NCI-H1105 (cell line): ENCODE data around the gene CCT8.

Source experiments
- DNase-seq: peaks from one replicate; lab custom pipeline; 2025; lab: John Stamatoyannopoulos, UW

CCT8 gene, protein sequence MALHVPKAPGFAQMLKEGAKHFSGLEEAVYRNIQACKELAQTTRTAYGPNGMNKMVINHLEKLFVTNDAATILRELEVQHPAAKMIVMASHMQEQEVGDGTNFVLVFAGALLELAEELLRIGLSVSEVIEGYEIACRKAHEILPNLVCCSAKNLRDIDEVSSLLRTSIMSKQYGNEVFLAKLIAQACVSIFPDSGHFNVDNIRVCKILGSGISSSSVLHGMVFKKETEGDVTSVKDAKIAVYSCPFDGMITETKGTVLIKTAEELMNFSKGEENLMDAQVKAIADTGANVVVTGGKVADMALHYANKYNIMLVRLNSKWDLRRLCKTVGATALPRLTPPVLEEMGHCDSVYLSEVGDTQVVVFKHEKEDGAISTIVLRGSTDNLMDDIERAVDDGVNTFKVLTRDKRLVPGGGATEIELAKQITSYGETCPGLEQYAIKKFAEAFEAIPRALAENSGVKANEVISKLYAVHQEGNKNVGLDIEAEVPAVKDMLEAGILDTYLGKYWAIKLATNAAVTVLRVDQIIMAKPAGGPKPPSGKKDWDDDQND

DNA sequence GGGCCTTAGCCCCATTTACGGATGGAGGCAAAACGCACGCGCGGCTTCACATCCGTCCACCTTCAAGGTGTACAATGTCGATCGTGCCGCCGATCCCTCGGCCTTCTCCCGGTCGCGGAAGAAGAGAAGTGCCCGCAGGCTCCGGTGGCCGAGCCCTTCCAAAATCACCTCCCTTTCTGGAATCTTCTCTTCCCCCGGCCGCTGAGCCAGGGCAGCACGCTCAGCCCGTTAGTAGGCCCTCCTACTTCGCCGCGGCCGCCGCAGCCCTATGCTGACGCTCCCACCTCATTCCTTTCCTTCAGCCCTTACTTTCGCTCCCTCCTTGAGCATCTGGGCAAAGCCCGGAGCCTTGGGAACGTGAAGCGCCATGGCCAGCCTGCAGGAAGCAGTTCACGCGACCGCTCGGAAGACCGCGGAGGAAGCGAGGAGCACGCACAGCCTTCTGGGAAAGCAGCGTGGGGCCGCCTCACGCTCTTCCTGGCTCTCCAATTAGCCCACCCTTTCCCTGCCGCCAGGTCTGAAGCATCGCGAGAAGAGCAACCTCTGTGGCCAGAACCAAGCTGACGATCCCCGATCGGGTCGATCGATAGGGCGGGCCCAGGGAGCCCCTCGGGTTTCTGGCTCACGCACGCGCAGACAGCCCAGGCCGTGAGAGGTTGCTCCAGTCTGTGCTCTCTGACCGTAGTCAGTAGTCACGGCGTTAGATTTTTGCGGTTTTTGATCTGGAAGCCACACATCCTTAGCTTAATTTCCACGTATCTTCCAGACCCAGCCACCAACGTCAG, at the start of gene CCT8:
CCT8 (minus strand) TSS at position 427 of the 785 bp plus-strand sequence; CDS start at position 369, 58 bp downstream.
- peak; percentile 99 for DNase-seq

DNA sequence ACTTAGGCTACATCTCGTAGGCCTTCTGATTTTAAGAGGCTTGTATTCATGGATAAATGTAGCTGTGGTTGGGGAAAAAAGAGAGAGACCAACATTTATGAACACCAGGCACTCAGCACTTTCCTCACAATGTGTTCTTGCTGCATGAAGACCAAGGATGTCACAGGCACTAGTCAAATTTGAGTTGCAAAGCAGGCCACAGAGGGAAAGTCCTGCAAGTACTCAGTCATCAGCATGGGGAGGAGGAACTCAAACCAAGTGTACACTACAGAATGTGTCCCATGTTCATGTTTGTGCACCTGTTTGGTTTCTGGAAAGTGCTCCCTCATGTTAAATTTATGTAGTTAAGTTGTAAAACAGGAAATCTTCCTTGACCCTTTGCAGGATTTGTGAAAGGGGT, 48.3 kb upstream of the CCT8 start:
- no peak for DNase-seq

DNA sequence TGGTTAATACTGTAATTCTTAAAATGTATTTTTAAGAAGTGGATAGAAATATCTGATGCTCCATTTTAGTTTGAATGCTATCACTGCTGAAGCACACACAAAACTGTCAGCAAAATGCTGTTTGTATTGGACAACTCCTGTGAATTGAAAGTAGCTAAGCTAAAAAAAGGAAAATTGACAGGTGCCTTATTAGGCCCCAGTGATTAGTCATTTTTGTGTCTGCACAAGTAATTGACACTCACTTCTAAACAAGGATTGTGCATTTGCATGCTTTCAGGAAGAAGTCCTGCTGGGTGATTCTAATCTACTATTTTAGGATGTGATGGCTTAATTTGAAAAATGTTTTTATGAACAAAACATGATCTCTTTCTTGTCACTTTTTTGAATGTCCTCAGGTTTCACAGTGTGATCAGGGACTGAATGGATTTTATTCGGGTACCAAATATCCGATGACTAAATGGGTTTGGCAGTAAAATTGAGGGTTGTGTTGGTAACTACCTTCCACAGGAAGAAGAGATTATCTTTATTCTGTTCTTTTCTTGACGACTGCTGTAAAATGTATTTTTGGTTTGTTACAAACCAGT, 44.0 kb upstream of the CCT8 start:
- DNase-seq, result no peak

DNA sequence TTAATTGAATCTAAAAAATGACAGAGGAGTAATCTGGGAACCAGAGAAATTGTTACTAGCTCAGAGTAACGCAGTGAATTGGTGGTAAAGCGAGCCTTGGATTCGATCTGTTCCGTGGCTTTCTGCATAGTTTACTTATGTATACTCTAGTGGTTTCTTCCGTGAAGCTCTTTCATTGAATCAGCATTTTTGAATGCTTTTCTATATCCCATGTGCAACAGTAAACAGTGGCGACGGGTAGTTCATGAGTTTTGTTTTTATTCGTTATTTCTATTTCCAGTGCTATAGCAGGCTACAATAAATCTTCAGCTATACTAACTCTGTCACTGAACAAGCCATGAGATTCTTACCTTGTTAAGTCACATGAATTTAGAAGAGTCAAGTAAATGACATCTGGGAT, 42.5 kb upstream of the CCT8 start:
- no peak for DNase-seq

DNA sequence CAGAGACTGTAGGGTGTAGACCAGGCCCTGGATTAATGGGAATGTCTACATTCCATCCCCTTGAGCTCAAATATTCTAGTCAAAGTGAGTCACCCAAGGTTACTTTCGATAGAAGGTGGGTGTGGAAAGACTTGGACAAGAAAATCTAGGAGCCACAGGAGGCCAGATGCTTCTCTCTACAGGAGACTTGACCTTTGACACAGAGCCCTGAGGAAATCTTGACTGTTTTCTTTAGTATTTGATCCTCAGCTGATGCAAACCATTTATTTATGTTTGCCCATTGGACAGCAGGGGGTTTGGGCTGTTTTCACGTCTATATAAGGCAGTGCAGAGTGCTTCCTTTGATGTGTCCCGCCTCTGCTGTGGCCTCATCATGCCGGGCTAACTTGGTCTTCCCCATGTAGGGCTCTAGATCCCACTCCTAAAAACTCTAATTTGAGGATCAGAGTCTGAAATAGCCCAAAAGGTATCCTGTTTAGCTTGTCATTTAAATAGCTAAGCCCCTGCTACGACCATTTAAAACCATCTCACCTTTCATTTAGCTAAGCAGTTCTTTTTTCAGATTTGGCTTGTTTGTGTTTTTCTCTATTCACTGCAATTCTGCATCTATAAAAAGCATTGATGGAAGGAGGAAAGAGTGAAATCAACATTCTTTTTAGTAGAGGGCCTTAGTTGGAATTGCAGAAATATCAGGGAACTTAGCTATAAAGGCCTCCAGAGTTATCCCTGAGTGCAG, 41.5 kb upstream of the CCT8 start:
- DNase-seq, result no peak

DNA sequence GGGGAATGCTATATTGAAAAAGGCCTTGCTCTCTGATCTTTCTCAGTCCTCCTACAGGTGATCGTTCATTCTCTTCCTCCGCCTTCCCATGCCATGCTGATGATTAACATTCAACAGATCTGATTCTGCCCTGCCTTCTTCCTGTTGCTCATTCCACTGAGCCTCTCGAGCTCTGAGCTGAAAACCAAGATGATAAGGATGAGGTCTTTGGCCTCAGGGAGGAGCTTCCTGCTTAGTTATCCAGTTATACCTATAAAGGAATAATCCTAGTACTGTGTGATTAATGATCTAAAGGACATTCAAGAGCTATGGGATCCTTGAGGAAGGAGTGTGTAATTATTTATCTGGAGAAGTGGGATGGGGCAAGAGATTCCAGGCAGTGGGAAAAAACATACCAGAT, 31.8 kb upstream of the CCT8 start:
- DNase-seq, result no peak

DNA sequence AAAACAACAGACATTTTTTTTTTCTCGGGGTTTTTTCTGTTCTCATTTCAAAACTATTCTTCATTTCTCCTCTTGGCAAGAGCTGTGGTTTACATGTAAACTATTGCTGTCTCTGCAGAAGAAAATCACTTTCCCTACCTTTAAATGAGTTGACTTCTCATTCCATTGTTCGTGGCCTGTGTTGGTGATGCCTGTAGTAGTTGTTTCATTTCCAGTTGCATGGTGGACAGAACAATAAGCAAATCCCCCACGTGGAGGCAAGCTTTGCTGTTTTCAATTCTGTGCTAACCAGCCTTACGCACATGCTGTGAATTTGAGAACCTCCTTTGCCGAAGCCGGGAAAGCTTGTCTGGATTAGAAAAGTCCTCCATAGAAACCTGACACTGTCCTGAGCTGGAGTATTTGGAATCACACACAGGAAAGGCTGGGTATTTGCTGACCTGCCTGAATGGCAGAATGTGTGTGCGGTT, 30.8 kb upstream of the CCT8 start:
- no peak for DNase-seq

DNA sequence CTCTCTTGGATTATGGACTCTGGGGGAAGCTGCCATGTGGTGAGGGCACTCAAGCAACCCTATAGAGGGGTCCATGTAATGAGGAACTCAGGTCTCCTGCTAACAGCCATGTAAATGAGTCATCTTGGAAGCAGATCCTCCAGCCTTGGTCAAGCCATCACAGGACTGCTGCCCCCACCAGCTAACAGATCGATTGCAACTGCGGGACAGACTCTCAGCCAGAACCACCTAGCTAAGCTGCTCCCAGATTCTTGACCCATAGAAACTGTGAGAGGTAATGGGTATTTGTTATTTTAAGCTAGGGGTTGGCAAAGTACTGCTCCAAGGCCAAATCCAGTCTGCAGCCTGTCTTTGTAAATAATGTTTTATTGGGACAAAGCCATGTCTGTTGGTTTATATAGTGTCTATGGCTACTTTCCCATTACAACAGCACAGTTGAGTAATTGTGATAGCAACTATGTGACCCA, 29.4 kb upstream of the CCT8 start:
- DNase-seq, result no peak

DNA sequence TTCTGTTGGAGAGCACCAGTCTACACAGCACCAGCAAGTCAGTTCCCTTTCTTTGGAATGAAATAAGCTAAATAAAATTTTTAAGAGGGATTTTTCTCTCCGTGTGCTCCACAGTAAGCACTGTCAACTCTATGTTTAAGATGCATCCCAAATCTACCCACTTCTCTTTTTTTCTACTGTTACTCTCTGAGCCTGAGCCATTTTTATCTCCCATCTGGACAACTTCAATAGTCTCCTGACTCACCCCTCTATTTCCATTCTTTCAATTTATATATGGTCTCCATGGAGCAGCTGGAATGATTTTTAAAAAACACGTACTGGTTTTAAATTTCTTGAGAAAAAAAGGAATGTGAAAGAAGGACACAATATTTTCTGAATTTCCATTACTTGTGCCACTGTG, 24.7 kb upstream of the CCT8 start:
- DNase-seq, result no peak

DNA sequence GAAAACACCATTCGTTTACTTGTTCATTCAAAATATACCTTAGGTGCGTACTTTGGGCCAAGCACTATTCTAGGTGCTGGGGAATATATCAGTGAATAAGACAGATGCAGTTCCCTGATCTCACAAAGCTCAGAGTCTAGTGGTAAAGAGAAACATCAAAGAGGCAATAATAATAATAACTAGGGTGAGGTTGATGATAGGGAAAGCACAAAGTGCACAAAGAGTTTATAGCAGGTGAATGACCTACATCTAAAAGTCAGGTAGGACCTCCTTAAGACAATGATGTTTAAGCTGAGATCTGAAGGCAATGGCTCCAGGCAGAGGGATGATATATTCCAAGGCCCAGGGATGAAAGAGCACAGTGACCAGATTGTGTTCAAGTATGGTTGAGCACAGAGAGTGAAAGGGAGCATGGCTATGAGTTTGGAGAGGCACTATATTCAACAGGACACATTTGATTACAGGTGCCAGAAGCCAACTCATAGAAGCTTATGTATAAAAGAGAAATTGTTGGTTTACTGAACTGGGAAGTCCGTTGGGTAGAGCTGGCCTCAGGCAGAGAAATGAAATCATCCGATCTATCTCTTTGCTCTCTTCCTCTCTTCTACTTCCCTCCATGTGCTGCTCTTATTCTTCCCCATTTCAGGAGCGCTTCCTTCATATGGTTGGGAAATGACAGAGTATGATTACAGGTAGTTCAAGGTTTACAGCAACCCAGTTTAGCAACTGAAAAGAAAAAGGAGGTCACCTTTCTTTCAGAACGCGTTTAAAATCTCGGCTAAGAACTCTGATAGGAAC, 23.0 kb upstream of the CCT8 start:
- DNase-seq, result no peak

DNA sequence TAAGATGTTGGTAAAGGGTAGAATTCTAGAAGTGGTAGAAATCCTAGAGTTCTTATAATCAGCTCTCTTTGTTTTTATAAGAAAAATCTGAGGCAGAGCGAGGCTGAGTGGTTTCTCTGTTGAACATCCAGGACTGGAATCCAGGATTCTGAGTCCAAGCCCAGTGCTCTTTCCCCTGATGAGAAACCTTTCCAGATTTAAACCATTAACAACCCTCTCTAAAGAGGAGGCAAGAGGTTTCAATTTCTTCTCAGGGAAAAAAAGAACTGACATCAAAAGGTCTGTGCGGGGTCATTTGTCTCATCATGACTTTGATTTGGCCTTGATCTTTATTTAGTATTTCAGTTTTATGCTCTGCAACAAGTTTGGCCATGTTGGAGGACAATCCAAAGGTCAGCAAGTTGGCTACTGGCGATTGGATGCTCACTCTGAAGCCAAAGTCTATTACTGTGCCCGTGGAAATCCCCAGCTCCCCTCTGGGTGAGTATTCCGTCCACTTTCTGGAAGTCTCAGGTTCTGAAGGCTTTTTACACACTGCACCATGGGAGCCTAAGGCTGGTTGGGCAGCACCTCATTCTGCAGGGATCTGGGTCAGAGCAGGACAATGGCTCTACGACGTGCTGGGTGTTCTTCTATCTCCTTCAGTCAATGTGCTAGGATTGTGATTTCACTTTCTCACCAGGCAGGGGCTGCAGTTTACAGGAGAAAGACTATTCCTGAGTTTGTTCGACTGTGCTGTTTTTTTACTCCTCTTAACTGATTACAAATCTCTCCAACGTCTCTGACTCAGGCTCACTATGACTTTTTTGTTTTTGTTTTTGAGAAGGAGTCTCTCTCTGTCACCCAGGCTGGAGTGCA, 18.9 kb upstream of the CCT8 start:
- DNase-seq, result no peak

DNA sequence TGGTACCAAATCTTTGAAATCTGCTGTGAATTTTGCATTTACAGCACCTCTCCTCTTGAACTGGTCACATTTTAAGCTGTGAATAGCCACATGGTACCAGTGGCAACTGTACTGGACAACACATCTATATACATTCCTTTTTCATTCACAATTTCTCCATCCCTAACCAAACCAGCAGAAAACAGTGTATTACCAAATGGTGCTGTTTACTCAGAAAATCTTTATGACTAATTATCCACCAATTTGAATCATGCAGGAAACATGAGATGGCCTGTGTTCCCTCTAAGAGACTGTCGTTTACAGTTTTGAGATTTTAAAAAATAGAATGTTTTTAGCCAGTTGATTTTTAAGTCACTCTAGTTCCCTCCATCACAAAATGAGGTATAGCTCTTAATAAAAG, 17.6 kb upstream of the CCT8 start:
- no peak for DNase-seq

DNA sequence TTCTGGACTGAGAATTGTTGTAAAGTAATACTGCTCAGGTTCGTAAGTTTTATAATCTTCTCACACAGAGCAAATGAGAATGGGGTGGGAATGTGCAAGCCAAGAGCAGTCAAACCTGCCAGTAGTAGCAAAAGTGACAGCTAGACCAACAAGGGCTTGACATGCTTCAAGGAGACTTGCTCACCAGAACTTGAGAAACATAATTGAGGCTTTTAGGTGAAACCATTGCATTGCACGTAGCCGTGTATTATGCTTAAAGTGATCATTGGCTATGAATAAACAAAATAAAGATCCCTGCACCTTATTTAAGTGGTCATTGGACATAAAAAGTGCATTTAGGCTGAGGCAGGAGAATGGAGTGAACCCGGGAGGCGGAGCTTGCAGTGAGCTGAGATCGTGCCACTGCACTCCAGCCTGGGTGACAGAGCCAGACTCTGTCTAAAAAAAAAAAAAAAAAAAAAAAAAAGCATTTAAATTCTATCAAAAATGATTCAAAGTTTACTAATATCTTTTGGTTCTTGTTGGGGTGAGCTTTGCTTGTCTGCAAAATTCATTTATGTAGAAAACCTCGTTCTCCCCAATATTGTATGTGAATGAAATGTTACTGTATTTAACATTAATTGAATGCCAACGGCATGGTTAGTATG, 11.8 kb upstream of the CCT8 start:
- DNase-seq, result no peak

DNA sequence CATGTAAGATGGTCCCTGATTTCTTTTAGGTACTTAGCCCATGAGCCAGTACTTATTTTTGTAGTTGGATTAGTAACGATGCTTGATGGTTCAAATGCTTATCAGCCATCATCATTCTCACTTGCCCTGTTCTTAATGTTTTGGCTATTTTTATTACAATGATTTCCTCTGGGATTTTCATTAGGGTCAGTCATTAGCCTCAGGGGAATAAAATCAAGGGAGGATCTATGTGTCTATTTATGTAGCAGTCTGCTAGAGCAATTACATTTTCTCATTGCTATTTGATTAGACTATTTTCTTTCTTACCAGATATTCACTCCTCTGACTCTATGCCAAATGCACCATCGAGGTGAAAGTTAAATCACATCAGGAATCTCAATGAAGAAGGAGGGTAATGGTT, 10.9 kb upstream of the CCT8 start:
- no peak for DNase-seq

DNA sequence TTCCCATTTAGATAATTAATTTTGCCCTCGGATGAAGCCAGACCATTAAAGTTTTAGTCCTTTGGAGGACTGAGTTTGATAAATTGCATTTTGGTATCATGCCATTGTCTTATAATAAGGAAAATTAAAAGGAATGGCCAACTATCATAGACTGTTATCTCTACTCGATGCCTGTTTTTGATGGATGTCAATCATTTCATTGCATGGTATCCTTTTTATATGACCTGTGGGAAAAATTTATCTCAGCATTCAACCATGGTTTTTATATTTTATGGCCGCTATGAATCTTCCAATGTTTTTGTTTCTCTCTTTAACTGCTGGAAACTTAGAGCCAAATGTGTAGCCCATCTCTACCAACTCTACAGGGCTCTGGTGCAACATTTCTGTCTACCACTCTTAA, 9.9 kb upstream of the CCT8 start:
- no peak for DNase-seq

DNA sequence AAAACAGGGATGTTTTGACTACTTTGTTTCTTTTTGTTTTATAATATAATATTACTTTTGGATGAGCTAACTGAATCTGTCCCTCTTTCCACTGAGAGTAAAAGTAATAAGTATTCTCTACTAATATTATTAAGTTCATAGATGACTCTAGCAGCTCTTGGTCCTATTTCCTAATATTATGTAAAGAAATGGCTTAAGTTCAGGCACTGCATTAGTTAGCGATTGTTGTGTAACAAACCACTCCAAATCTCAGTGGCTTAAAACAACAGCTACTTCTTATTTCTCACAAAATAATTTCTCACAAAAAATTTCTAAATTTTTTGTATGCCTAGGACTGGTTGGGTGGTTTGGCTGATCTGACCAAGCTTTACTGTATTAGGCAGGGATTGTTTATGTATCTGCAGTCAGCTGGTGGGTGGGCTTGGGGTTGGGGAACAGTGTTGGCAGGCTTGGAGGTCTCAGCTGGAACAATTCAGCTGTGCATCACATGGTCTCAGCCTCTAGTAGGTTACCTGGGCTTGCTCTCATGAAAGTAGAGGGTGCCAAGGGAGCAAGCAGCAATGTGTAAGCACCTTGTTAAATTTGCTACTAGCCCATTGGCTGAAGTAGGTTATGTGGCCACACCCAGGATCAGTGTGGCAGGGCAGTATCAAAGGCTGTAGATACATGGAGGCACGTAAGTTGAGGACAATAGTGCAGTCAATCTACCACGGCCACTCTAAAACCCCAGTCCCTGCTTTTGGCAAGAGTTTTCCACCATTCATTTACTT, 8.8 kb upstream of the CCT8 start:
- no peak for DNase-seq

DNA sequence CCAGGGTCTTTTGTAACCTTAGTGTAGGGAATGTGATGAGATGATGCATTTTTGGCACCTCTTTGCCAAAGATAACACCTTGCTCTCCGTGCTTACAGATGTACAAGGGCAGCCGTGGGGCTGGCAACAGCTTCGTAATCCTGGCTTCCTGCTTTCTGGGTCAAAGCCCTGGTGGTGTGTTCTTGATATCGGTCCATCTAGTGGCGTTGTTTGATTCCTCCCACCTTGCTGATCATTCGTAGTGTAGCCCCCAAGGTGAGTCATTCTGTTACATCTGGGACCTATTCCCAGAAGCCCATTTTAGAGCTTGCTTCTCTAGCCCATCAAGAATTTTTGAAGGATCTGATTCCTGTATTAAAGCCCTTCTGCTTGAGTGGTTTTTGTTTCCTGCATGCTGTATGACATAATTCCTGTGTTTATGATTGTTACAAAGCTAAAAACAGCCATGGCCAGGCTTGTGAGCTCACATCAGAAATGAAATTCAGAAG, 7.0 kb upstream of the CCT8 start:
- DNase-seq, result no peak
